ENCODE results near the gene TPPP. TPM values are rescaled to one million over a fixed set of nuclear protein-coding genes. Genes with fewer than 3 reads are reported as not detected.

Gene TPPP
- total and polyA plus RNA-seq, 2 donors (not counting 1 experiment from before 2014, with no cell fraction given): 0.06 TPM; not detected in 1

DNA sequence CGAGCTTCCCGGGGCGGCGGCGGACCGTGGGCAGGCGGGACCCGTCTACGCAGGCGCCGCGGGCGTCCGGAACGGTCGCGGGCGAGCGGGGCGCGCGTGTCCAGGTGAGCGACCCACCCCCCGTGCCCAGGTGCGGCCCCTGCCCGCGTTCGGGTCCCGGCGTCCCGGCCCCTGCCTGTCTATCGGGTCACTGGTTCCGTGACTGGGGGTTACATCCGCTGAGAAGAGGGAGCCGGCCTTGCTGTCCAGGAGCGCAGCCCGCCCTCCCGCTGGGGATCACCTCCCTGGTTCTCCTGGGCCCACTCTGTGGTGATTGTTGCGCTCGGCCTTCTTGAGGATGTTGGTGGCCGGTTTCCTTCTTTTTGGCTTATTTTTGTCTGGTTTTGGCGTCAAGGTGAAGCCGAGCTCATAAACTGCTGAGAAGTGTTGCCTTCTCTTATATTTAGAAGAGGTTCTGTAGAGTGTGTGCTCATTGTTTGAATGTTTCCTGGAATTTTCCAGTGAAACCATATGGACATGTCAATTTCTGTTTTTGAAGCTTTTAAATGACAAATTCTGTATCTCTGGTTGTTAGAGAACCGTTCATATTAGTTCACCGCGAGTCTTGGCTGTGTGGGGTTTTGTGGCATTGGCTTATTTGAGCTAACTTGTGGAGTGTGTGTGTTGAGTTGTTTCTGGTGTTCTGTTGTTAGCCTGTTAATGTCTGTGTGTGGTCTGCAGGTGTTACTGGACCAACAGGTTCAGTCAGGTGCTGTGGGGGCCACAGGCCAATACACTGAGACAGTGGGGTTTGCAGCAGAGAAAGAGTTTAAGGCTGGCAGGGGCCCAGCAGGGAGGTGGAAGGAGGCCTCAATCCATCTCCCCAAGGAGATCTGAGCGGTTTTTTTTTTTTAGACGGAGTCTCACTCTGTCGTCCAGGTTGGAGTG is 80.4 kb downstream of the TPPP start:
- no peaks in the 10 kb centered on the region for H4K20me1 ChIP-seq (ENCODE audit: control insufficient read depth, insufficient read depth, low read length, poor library complexity, severe bottlenecking)
- H3K4me2 ChIP-seq (replicated peaks; ENCODE audit: low read depth, low read length, poor library complexity, severe bottlenecking): peak overlapping the region; percentile 95
- peak overlapping the region; percentile 79 for H3K9ac ChIP-seq (ENCODE audit: low read length)
- TF ChIP-seq, protein P1, sequence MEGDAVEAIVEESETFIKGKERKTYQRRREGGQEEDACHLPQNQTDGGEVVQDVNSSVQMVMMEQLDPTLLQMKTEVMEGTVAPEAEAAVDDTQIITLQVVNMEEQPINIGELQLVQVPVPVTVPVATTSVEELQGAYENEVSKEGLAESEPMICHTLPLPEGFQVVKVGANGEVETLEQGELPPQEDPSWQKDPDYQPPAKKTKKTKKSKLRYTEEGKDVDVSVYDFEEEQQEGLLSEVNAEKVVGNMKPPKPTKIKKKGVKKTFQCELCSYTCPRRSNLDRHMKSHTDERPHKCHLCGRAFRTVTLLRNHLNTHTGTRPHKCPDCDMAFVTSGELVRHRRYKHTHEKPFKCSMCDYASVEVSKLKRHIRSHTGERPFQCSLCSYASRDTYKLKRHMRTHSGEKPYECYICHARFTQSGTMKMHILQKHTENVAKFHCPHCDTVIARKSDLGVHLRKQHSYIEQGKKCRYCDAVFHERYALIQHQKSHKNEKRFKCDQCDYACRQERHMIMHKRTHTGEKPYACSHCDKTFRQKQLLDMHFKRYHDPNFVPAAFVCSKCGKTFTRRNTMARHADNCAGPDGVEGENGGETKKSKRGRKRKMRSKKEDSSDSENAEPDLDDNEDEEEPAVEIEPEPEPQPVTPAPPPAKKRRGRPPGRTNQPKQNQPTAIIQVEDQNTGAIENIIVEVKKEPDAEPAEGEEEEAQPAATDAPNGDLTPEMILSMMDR (IDR thresholded peaks at IDR 0.05): no peak
- TF ChIP-seq EZH2 (IDR thresholded peaks at IDR 0.05; ENCODE audit: borderline replicate concordance, insufficient read depth, low read depth, low read length, poor library complexity, severe bottlenecking): no peak
- DNase-seq: peak; percentile 56
- H3K9me3 ChIP-seq (ENCODE audit: control extremely low read depth in 1 of 3, control insufficient read depth in 2 of 3, insufficient read depth in 1 of 3, low read length in 2 of 3): peaks cover 0 to 3% (median 0%) of the 10 kb centered on the region in 3 donors
- ChIA-PET POLR2A (no interaction called here), CTCF (no interaction called here)
- peaks cover 1% of the 10 kb centered on the region for H3K27me3 Mint-ChIP-seq
- H3K79me2 ChIP-seq (ENCODE audit: control insufficient read depth, insufficient read depth, low read length): peaks cover 51% of the 10 kb centered on the region
- 13% methylated on average over 47 of the region's 49 CpGs for WGBS (ENCODE audit: insufficient coverage)
- peaks cover 29% of the 10 kb centered on the region for H3K4me1 Mint-ChIP-seq
- peaks cover 14 to 19% of the 10 kb centered on the region in 2 donors for H3K4me1 ChIP-seq (ENCODE audit: control insufficient read depth in 2 of 2, insufficient read depth in 2 of 2, low read length in 2 of 2)
- peaks cover 0 to 17% (median 5%) of the 10 kb centered on the region in 4 experiments for H3K27me3 ChIP-seq (replicated peaks in 1 of 4; ENCODE audit: control extremely low read depth in 1 of 4, control insufficient read depth in 3 of 4, insufficient read depth in 4 of 4, low read length in 3 of 4)
- H3K4me3 ChIP-seq (ENCODE audit: control extremely low read depth in 1 of 5, extremely low read depth in 1 of 5, insufficient read depth in 1 of 5, low read depth in 2 of 5, low read length in 4 of 5): peak overlapping the region; percentile 62 to 83 (median 73)
- peak overlapping the region; percentile 81 for H2AFZ ChIP-seq (ENCODE audit: insufficient read depth, low read depth, low read length, poor library complexity, severe bottlenecking)
- H3K27ac ChIP-seq (ENCODE audit: low read length in 2 of 2): peak overlapping the region in 1 of 2 donors; percentile 31
- no peaks in the 10 kb centered on the region for H3K9me3 Mint-ChIP-seq (ENCODE audit: insufficient read depth)
- intact Hi-C loops (cut with micrococcal nuclease): loop anchor here (1.0 to 10.0 kb wide), 2 partner anchors 139 to 168 kb away; partner anchors contain the start of gene EXOC3
- H3K27ac Mint-ChIP-seq: peak overlapping the region; percentile 87
- H3K4me3 Mint-ChIP-seq: peak overlapping the region; percentile 92
- peak; percentile 15 for ATAC-seq (ENCODE audit: low read depth)
- no peaks in the 10 kb centered on the region for H3K36me3 ChIP-seq (replicated peaks in 1 of 2; ENCODE audit: control extremely low read depth in 1 of 2, control insufficient read depth in 1 of 2, extremely low read depth in 1 of 2, insufficient read depth in 2 of 2, low read length in 1 of 2)

All from B cell (primary cell).